ENCODE measurements around the gene TBC1D22B. TPM values are rescaled to one million over a fixed set of nuclear protein-coding genes. Genes with fewer than 3 reads are reported as not detected.

The TBC1D22B gene
- total and polyA plus RNA-seq, 2 experiments from 2014 or later: 9.1 to 19.9 TPM

GRCh38 chr6:37366910-37367309, 109.3 kb downstream of the TBC1D22B start (continued):
- TF ChIP-seq ETS1 (IDR thresholded peaks at IDR 0.05) (no peak), ZNF114 (CRISPR knock-in tag; IDR thresholded peaks at IDR 0.05) (no peak), NANOG (IDR thresholded peaks at IDR 0.05; ENCODE audit: borderline replicate concordance) (no peak), CREB1 (CRISPR knock-in tag; IDR thresholded peaks at IDR 0.05; ENCODE audit: low read depth) (no peak), CTCF (conservative IDR thresholded peaks at IDR 0.05; ENCODE audit: low read depth in 2 of 2) (no peak)

- no peak overlapping the region for H3K27ac Mint-ChIP-seq
- H3K9me3 Mint-ChIP-seq: no peaks in the 10 kb centered on the region
- H3K4me1 ChIP-seq (ENCODE audit: insufficient read depth): no peaks in the 10 kb centered on the region
- peaks cover 4% of the 10 kb centered on the region for H3K27me3 Mint-ChIP-seq (ENCODE audit: insufficient read depth, low read depth, poor library complexity)
- no peak overlapping the region for H3K27ac ChIP-seq (ENCODE audit: low read depth)
- peaks cover 20% of the 10 kb centered on the region for H3K79me2 ChIP-seq (replicated peaks; ENCODE audit: insufficient read depth)
- no peak overlapping the region for H3K4me3 Mint-ChIP-seq
- H4K20me1 ChIP-seq (replicated peaks; ENCODE audit: insufficient read depth): no peaks in the 10 kb centered on the region; the same call in 1 of the 2 replicates
- H3K9me2 ChIP-seq (ENCODE audit: insufficient read depth): no peaks in the 10 kb centered on the region
- H3K36me3 ChIP-seq (ENCODE audit: insufficient read depth): peaks cover 15% of the 10 kb centered on the region; the same call in 1 of the 2 replicates
- H3F3A ChIP-seq (replicated peaks; ENCODE audit: low read depth): no peaks in the 10 kb centered on the region
- H3K27me3 ChIP-seq (ENCODE audit: insufficient read depth): no peaks in the 10 kb centered on the region
- H3K4me1 Mint-ChIP-seq: no peaks in the 10 kb centered on the region
- H3K4me3 ChIP-seq: no peak overlapping the region
- DNase-seq (ENCODE audit: low spot score) (no peak), ATAC-seq (no peak)
- peaks cover 27% of the 10 kb centered on the region for H3K36me3 Mint-ChIP-seq (ENCODE audit: low read depth)
- no peak overlapping the region for H3K4me2 ChIP-seq
- H2AFZ ChIP-seq: no peak overlapping the region
- TF ChIP-seq STAT1 (IDR thresholded peaks at IDR 0.05; ENCODE audit: unreplicated experiment) (no peak), ETS1 (IDR thresholded peaks at IDR 0.05) (no peak), JUNB (IDR thresholded peaks at IDR 0.05; ENCODE audit: unreplicated experiment) (no peak), POLR2AphosphoS5 (IDR thresholded peaks at IDR 0.05; ENCODE audit: low read depth) (no peak), ZNF462 (CRISPR knock-in tag; IDR thresholded peaks at IDR 0.05) (no peak), EZH2phosphoT487 (IDR thresholded peaks at IDR 0.05; ENCODE audit: unreplicated experiment) (no peak), ZNF114 (CRISPR knock-in tag; IDR thresholded peaks at IDR 0.05) (no peak), CTCF (conservative IDR thresholded peaks at IDR 0.05; ENCODE audit: low read depth in 2 of 2) (no peak), NANOG (IDR thresholded peaks at IDR 0.05; ENCODE audit: borderline replicate concordance) (no peak), EZH2 (IDR thresholded peaks at IDR 0.05; ENCODE audit: low read depth, unreplicated experiment) (no peak), ZNF331 (CRISPR knock-in tag; IDR thresholded peaks at IDR 0.05; ENCODE audit: low read depth) (no peak)
Measured at GRCh38 chr6:37368961-37369320, 111.4 kb downstream of the TBC1D22B start.
